Spleen (tissue), 11 donors: ENCODE data around the gene PPP1R37. TPM values are rescaled to one million over a fixed set of nuclear protein-coding genes. Genes with fewer than 3 reads are reported as not detected.
A peak's percentile ranks its signal among the peaks of the same experiment; 100 is the strongest.

Experiments used
- DNase-seq: peaks from one replicate; pipeline ENCODE4 v3.0.0-alpha.2; 2020
- H3K27ac ChIP-seq, 8 donors: fragments of 200-600 bp; sonication (generic) in 7 of 8; 1 replicate in 4 of 8; 2 replicates in 4 of 8; pipeline versions ENCODE4 v1.5.0 to v1.8.0; 2016 to 2021; ENCODE audit warnings: inconsistent platforms in 4 of 8, mild to moderate bottlenecking in 4 of 8, moderate library complexity in 1 of 8
- H3K27me3 ChIP-seq, 7 donors: fragments of 200-600 bp; sonication (generic) in 6 of 7; replicated peaks in 1 of 7; 1 replicate in 4 of 7; 2 replicates in 3 of 7; pipeline versions ENCODE4 v1.5.0 to v1.8.0; 2016 to 2021; ENCODE audit warnings: inconsistent platforms in 3 of 7, mild to moderate bottlenecking in 1 of 7
- H3K36me3 ChIP-seq, 6 donors: fragments of 200-600 bp; sonication (generic) in 5 of 6; 1 replicate in 4 of 6; 2 replicates in 2 of 6; pipeline versions ENCODE4 v1.5.0 to v1.8.0; 2016 to 2021; ENCODE audit warnings: inconsistent platforms in 2 of 6
- H3K4me1 ChIP-seq, 6 donors: fragments of 200-600 bp; sonication (generic) in 5 of 6; 1 replicate in 3 of 6; 2 replicates in 3 of 6; pipeline versions ENCODE4 v1.5.0 to v1.8.0; 2016 to 2021; ENCODE audit warnings: inconsistent platforms in 3 of 6
- H3K4me3 ChIP-seq, 8 donors: fragments of 200-600 bp; sonication (generic) in 7 of 8; 1 replicate in 4 of 8; 2 replicates in 4 of 8; pipeline versions ENCODE4 v1.5.0 to v1.8.0; 2016 to 2021; ENCODE audit warnings: inconsistent platforms in 4 of 8, mild to moderate bottlenecking in 4 of 8, moderate library complexity in 2 of 8
- H3K9me3 ChIP-seq, 8 donors: fragments of 200-600 bp; sonication (generic) in 7 of 8; 1 replicate in 4 of 8; 2 replicates in 4 of 8; pipeline versions ENCODE4 v1.5.0 to v1.8.0; 2016 to 2021; ENCODE audit warnings: inconsistent platforms in 4 of 8
- POLR2A ChIP-seq, 3 donors: fragments of 450-650 bp; IDR thresholded peaks; one replicate each; pipeline ENCODE4 v1.5.1; 2017; ENCODE audit warnings: antibody characterized with exemption in 3 of 3, mild to moderate bottlenecking in 1 of 3
- POLR2AphosphoS5 ChIP-seq, 3 donors: sonication (generic); formaldehyde crosslinking; IDR thresholded peaks; one replicate each; pipeline ENCODE4 v1.5.1; 2017; ENCODE audit warnings: antibody characterized with exemption in 3 of 3
- WGBS, 5 donors: extraction: QIAGEN DNeasy Blood & Tissue Kit in 3 of 5; methylation state at CpG; one replicate each; pipeline versions ENCODE4 v1.1.5 to v1.1.7; 2013 to 2018; 5-methylcytosine and 5-hydroxymethylcytosine counted together
- intact Hi-C: fragments of 100-400 bp; cut with DNase I; formaldehyde crosslinking; loops from one replicate; pipeline ENCODE4 v1.15.0; 2023; ENCODE audit warnings: low total_unique reads
- polyA plus RNA-seq, 3 donors: library from polyadenylated mRNA; stranded (reverse); fragments of 200-250 nt; gene quantifications; one replicate each; pipeline ENCODE4 v1.2.1, GENCODE V29; 2013
- total RNA-seq, 7 donors: library from RNA; depleted of rRNA in 3 of 7; stranded (reverse); fragments of >200 nt in 3 of 7; fragmentation: NEBNext Ultra II Directional in 4 of 7; extraction: Animal tissue kit (Norgen Biotek cat#: 25700) in 4 of 7; gene quantifications; one replicate each; pipeline versions ENCODE4 v1.1.0 to v1.2.1, GENCODE V29; 2016 to 2021
- TF ChIP-seq, protein P1 (sequence below), 11 experiments: fragments of 200-600 bp in 7 of 11; fragments of 450-650 bp in 4 of 11; sonication (generic) in 4 of 11; IDR thresholded peaks in 8 of 11; conservative IDR thresholded peaks in 3 of 11; 1 replicate in 7 of 11; 2 replicates in 4 of 11; pipeline versions ENCODE4 v1.4.0 to v1.8.0; 2016 to 2021; ENCODE audit warnings: antibody characterized with exemption in 11 of 11, inconsistent platforms in 4 of 11, mild to moderate bottlenecking in 1 of 11
- donor health status: healthy with polysubstance abuse.
- donor health status: DM: no; HTN: no; CAD: no; lungs with moderate emphysema.
- donor health status: DM: no; HTN: no; CAD: no.
- donor health status: Bipolar disorder and iron deficiency.
- donor health status: healthy.
- donor health status: DM: no; HTN: no; CAD: no.
- donor health status: DM: yes; HTN: yes; CAD: no.

PPP1R37 gene
- total and polyA plus RNA-seq, 10 donors = 14.3 to 36.7 (median 20.0) TPM

DNA sequence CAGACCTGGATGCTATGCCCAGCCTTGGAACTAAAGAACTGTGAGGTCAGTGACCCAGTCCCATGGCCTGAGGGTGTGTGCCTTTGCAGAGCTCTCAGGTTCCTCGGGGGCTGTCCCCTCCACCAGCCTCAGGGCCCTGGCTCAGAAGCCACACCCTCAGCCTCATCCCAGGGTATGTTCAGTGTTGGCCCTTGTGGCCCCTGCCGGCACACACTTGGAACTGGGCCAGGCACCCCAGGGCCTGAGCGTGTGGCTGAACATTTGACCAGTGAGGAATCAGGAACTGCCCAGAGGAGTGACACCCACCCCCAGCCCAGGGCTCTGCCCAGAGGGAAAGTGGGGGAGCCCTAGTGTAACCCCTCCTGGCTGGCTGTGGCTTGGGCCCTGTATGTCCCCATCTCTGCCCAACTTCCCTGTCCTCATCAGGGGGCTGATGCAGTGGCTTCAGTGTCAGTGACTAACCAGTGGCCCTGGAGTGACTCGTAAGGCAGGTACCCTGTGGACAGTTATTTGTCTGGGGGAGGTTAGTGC, 57.8 kb downstream of the PPP1R37 start:
- TF ChIP-seq POLR2A (IDR thresholded peaks at IDR 0.05) = no peak
- TF ChIP-seq, protein P1, sequence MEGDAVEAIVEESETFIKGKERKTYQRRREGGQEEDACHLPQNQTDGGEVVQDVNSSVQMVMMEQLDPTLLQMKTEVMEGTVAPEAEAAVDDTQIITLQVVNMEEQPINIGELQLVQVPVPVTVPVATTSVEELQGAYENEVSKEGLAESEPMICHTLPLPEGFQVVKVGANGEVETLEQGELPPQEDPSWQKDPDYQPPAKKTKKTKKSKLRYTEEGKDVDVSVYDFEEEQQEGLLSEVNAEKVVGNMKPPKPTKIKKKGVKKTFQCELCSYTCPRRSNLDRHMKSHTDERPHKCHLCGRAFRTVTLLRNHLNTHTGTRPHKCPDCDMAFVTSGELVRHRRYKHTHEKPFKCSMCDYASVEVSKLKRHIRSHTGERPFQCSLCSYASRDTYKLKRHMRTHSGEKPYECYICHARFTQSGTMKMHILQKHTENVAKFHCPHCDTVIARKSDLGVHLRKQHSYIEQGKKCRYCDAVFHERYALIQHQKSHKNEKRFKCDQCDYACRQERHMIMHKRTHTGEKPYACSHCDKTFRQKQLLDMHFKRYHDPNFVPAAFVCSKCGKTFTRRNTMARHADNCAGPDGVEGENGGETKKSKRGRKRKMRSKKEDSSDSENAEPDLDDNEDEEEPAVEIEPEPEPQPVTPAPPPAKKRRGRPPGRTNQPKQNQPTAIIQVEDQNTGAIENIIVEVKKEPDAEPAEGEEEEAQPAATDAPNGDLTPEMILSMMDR (IDR thresholded peaks at IDR 0.05 in 8 of 11, conservative IDR thresholded peaks at IDR 0.05 in 3 of 11) = no peak
- TF ChIP-seq POLR2AphosphoS5 (IDR thresholded peaks at IDR 0.05) = no peak
- H3K27ac ChIP-seq = no peak overlapping the region
- peaks cover 0 to 32% (median 8%) of the 10 kb centered on the region in 6 donors for H3K36me3 ChIP-seq
- H3K9me3 ChIP-seq = no peaks in the 10 kb centered on the region
- 64 to 85% (median 80%) methylated on average over 1 to 4 of the region's 4 CpGs for WGBS, 5 donors
- no peak for DNase-seq
- peaks cover 25 to 33% (median 29%) of the 10 kb centered on the region in 6 donors for H3K4me1 ChIP-seq
- H3K4me3 ChIP-seq = no peak overlapping the region
- intact Hi-C loops = no loop called here
- H3K27me3 ChIP-seq = peaks cover 0 to 55% (median 40%) of the 10 kb centered on the region in 7 donors

DNA sequence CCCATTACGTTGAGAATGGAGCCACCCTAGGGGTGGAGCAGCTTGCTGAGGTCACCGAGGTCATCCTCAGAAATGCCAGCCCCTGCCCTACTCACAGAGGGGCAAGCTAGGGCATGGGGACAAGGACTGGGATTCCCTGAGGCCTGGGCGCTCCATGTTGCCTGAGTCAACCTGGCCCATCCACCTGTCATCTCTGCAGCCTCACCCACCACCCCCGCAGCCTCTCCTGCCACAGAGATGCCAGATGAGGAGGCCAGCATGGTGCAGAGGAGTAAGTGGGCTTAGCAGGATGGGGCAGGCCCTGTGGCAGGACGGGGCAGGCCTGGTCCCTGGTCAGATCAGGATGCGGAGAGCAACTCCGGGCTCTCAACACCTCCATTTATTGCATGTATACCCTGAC, 58.3 kb downstream of the PPP1R37 start:
- DNase-seq = peak; percentile 59
- intact Hi-C loops = no loop called here
- no peak for TF ChIP-seq POLR2A (IDR thresholded peaks at IDR 0.05)
- TF ChIP-seq, protein P1 (IDR thresholded peaks at IDR 0.05 in 8 of 11, conservative IDR thresholded peaks at IDR 0.05 in 3 of 11) = no peak
- Histone ChIP-seq H3K36me3 (peaks cover 0 to 27% (median 3%) of the 10 kb centered on the region in 6 donors), H3K4me1 (peaks cover 25 to 33% (median 29%) of the 10 kb centered on the region in 6 donors), H3K9me3 (no peaks in the 10 kb centered on the region), H3K27me3 (peaks cover 0 to 60% (median 40%) of the 10 kb centered on the region in 7 donors), H3K4me3 (no peak overlapping the region), H3K27ac (no peak overlapping the region)
- WGBS, 5 donors = 85 to 97% (median 88%) methylated on average over 4 to 7 of the region's 7 CpGs

- Histone ChIP-seq H3K36me3 (peaks cover 0 to 20% (median 0%) of the 10 kb centered on the region in 6 donors), H3K9me3 (no peaks in the 10 kb centered on the region), H3K27ac (no peak overlapping the region), H3K27me3 (peaks cover 0 to 66% (median 40%) of the 10 kb centered on the region in 7 donors), H3K4me1 (peaks cover 25 to 33% (median 29%) of the 10 kb centered on the region in 6 donors), H3K4me3 (peak overlapping the region; percentile 1 to 67 (median 36))
- no peak for TF ChIP-seq POLR2A (IDR thresholded peaks at IDR 0.05)
- peak in 1 of 3 donors; percentile 5 for TF ChIP-seq POLR2AphosphoS5 (IDR thresholded peaks at IDR 0.05)
- TF ChIP-seq, protein P1 (IDR thresholded peaks at IDR 0.05 in 8 of 11, conservative IDR thresholded peaks at IDR 0.05 in 3 of 11) = peak in 1 of 11 experiments; percentile 1
- no peak for DNase-seq
- WGBS, 5 donors = 16 to 55% (median 19%) methylated on average over 11 to 64 of the region's 64 CpGs
- intact Hi-C loops = no loop called here
Observed at GRCh38 chr19:45151821-45152503, 59.0 kb downstream of the PPP1R37 start.
